Ascending aorta (tissue), 2 donors: ENCODE measurements around the gene RABGAP1L. TPM values are rescaled to one million over a fixed set of nuclear protein-coding genes. Genes with fewer than 3 reads are reported as not detected.

Source experiments
- DNase-seq, 2 donors: peaks; one replicate each; pipeline ENCODE4 v3.0.0-alpha.2; 2019; ENCODE audit warnings: low spot score in 2 of 2
- H3K27ac ChIP-seq, 2 donors: fragments of 200-600 bp; sonication (generic); one replicate each; pipeline ENCODE4 v1.5.1; 2016 to 2017; ENCODE audit warnings: mild to moderate bottlenecking in 1 of 2
- H3K27me3 ChIP-seq: fragments of 200-600 bp; sonication (generic); one replicate; pipeline ENCODE4 v1.5.1; 2017
- H3K36me3 ChIP-seq, 2 donors: fragments of 200-600 bp; sonication (generic); one replicate each; pipeline ENCODE4 v1.5.1; 2016
- H3K4me1 ChIP-seq, 2 donors: fragments of 200-600 bp; sonication (generic); one replicate each; pipeline ENCODE4 v1.5.1; 2016 to 2017; ENCODE audit warnings: mild to moderate bottlenecking in 1 of 2
- H3K4me3 ChIP-seq, 2 donors: fragments of 200-600 bp; sonication (generic); one replicate each; pipeline ENCODE4 v1.5.1; 2016 to 2017; ENCODE audit warnings: mild to moderate bottlenecking in 1 of 2
- H3K9me3 ChIP-seq, 2 donors: fragments of 200-600 bp; sonication (generic); one replicate each; pipeline ENCODE4 v1.5.1; 2016
- CTCF ChIP-seq, 3 experiments: fragments of 200-600 bp in 2 of 3; fragments of 450-650 bp in 1 of 3; sonication (generic) in 2 of 3; IDR thresholded peaks; one replicate each; pipeline ENCODE4 v1.5.1; 2016 to 2019; ENCODE audit warnings: antibody characterized with exemption in 3 of 3, mild to moderate bottlenecking in 1 of 3, moderate library complexity in 1 of 3
- intact Hi-C: fragments of 100-400 bp; cut with DNase I; formaldehyde crosslinking; loops from one replicate; pipeline ENCODE4 v1.15.1; 2023
- total RNA-seq: library from RNA; depleted of rRNA; stranded (reverse); fragments of >200 nt; gene quantifications from one replicate; pipeline ENCODE4 v1.1.0, GENCODE V29; 2016

The RABGAP1L gene
- total RNA-seq, 1 donor from 2014 or later, result 48.4 TPM

GRCh38 chr1:174666248-174666647, 506.9 kb downstream of the RABGAP1L start:
- TF ChIP-seq CTCF (IDR thresholded peaks at IDR 0.05), result no peak
- Histone ChIP-seq H3K36me3 (no peaks in the 10 kb centered on the region), H3K9me3 (peaks cover 11 to 26% of the 10 kb centered on the region in 2 donors), H3K27ac (no peak overlapping the region), H3K4me3 (no peak overlapping the region), H3K27me3 (no peaks in the 10 kb centered on the region), H3K4me1 (no peaks in the 10 kb centered on the region)
- no peak for DNase-seq
- intact Hi-C loops, result no loop called here

GRCh38 chr1:174671826-174672225, 512.5 kb downstream of the RABGAP1L start:
- intact Hi-C loops, result no loop called here
- Histone ChIP-seq H3K4me1 (no peaks in the 10 kb centered on the region), H3K36me3 (no peaks in the 10 kb centered on the region), H3K9me3 (peaks cover 11 to 26% of the 10 kb centered on the region in 2 donors), H3K4me3 (no peak overlapping the region), H3K27me3 (no peaks in the 10 kb centered on the region), H3K27ac (no peak overlapping the region)
- DNase-seq, result no peak
- no peak for TF ChIP-seq CTCF (IDR thresholded peaks at IDR 0.05)

GRCh38 chr1:174676856-174677255, 517.5 kb downstream of the RABGAP1L start:
- Histone ChIP-seq H3K4me1 (no peaks in the 10 kb centered on the region), H3K27ac (no peak overlapping the region), H3K4me3 (no peak overlapping the region), H3K9me3 (no peaks in the 10 kb centered on the region), H3K27me3 (no peaks in the 10 kb centered on the region), H3K36me3 (no peaks in the 10 kb centered on the region)
- no peak for DNase-seq
- intact Hi-C loops, result no loop called here
- TF ChIP-seq CTCF (IDR thresholded peaks at IDR 0.05), result no peak

- Histone ChIP-seq H3K4me1 (no peaks in the 10 kb centered on the region), H3K27me3 (no peaks in the 10 kb centered on the region), H3K4me3 (no peak overlapping the region), H3K9me3 (no peaks in the 10 kb centered on the region), H3K36me3 (no peaks in the 10 kb centered on the region), H3K27ac (no peak overlapping the region)
- no peak for TF ChIP-seq CTCF (IDR thresholded peaks at IDR 0.05)
- no peak for DNase-seq
- intact Hi-C loops, result no loop called here
These were observed 519.3 kb downstream of the RABGAP1L start for GRCh38 chr1:174678657-174679056.

- DNase-seq, result no peak
- Histone ChIP-seq H3K36me3 (no peaks in the 10 kb centered on the region), H3K27ac (no peak overlapping the region), H3K9me3 (no peaks in the 10 kb centered on the region), H3K27me3 (no peaks in the 10 kb centered on the region), H3K4me3 (no peak overlapping the region), H3K4me1 (no peaks in the 10 kb centered on the region)
- intact Hi-C loops, result no loop called here
- TF ChIP-seq CTCF (IDR thresholded peaks at IDR 0.05), result no peak
These were observed 520.8 kb downstream of the RABGAP1L start for GRCh38 chr1:174680101-174680500.

- Histone ChIP-seq H3K9me3 (no peaks in the 10 kb centered on the region), H3K27me3 (no peaks in the 10 kb centered on the region), H3K4me1 (no peaks in the 10 kb centered on the region), H3K36me3 (no peaks in the 10 kb centered on the region), H3K27ac (no peak overlapping the region), H3K4me3 (no peak overlapping the region)
- TF ChIP-seq CTCF (IDR thresholded peaks at IDR 0.05), result no peak
- DNase-seq, result no peak
- intact Hi-C loops, result no loop called here
These were observed 523.2 kb downstream of the RABGAP1L start for GRCh38 chr1:174682419-174683008.
